ENCODE measurements around the gene KCP.

DNA sequence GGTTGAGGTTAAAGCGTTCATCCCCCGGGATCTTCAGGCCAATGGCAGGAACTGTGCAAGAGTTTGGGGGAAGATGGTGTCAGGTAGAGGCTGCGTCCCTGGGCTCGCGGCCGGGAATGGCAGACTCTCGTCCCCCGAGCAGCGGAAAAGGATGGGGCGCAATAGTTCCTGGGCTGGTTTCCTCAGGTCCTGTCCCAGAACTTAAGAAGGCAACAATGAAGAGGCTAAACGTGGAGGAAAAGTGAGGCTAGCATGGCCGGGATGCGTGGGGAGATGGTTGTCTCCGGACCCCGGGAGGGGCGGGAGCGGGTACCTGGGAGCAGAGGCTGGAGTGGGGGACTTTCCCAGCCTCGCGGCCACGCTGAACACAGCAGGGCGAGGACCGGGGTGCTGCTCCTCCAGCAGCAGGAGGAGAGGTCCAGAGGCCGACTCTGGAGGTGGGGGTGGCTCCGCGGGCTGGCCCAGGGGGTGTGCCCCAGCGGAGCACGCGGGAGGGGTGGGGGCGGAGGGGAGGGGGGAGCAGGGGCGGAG lies 28.1 kb upstream of the KCP start:
- TF ChIP-seq, protein P1, sequence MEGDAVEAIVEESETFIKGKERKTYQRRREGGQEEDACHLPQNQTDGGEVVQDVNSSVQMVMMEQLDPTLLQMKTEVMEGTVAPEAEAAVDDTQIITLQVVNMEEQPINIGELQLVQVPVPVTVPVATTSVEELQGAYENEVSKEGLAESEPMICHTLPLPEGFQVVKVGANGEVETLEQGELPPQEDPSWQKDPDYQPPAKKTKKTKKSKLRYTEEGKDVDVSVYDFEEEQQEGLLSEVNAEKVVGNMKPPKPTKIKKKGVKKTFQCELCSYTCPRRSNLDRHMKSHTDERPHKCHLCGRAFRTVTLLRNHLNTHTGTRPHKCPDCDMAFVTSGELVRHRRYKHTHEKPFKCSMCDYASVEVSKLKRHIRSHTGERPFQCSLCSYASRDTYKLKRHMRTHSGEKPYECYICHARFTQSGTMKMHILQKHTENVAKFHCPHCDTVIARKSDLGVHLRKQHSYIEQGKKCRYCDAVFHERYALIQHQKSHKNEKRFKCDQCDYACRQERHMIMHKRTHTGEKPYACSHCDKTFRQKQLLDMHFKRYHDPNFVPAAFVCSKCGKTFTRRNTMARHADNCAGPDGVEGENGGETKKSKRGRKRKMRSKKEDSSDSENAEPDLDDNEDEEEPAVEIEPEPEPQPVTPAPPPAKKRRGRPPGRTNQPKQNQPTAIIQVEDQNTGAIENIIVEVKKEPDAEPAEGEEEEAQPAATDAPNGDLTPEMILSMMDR (IDR thresholded peaks at IDR 0.05; ENCODE audit: low read depth, low read length) = no peak
- TF ChIP-seq POLR2A (IDR thresholded peaks at IDR 0.05; ENCODE audit: extremely low read depth, insufficient read length) = no peak
- TF ChIP-seq, protein P2, sequence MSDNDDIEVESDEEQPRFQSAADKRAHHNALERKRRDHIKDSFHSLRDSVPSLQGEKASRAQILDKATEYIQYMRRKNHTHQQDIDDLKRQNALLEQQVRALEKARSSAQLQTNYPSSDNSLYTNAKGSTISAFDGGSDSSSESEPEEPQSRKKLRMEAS (IDR thresholded peaks at IDR 0.05; ENCODE audit: low read depth, low read length) = no peak

Measured in NB4 (cell line).